NCI-H446 (cell line): ENCODE data around the gene TFEC.
"Not testable (repeated sequence)": the region's sequence is repeated elsewhere in the genome, so short reads cannot be mapped to it uniquely, and the experiment has no call there.

ENCODE experiments used
- DNase-seq, 2 experiments: peaks; one replicate each; lab custom pipeline; 2025; lab: John Stamatoyannopoulos, UW

TFEC gene

DNA sequence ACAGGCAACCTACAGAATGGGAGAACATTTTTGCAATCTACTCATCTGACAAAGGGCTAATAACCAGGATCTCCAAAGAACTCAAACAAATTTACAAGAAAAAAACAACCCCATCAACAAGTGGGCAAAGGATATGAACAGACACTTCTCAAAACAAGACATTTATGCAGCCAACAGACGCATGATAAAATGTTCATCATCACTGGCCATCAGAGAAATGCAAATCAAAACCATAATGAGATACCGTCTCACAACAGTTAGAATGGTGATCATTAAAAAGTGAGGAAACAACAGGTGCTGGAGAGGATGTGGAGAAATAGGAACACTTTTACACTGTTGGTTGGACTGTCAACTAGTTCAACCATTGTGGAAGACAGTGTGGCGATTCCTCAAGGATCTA lies 100.8 kb downstream of the TFEC start:
- not testable (repeated sequence) for DNase-seq

DNA sequence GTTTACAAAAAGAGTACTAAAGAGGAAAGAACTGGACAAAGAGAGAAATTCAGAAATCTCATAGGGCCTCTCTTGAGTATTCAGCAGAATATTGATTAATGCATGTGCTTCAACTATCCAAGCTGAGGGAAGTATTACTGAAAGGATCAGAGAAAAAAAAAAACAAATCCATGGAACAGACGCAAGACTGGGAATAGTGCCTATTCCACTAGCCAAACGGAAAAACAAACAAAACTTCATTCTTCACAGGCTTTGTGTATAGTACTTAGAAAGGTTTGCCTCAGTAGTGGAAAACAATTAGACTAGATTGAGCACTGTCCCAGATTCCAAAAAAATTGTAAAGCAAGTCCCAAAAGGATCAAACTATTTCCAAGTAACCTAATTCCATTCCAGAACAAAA lies 106.2 kb downstream of the TFEC start:
- DNase-seq, result peak in 1 of 2 experiments; percentile 47

DNA sequence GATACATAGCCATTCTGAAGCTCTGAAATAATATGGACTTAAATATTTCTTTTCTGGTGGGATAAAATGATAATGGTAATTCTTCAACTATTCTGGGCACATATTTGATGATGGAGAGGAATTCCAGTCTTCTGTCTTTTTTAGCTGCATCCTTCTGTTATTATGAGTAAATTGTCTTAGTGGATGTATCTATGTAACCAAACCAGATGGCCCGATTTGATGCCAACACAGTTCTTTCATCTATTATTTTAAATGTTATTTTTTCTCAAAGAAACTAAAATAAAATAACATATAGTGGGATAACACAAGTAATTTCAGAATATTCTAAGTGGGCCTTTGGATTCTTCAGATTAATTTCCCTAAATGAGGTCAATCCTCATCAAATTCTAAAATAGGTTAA lies 110.2 kb downstream of the TFEC start:
- no peak for DNase-seq

DNA sequence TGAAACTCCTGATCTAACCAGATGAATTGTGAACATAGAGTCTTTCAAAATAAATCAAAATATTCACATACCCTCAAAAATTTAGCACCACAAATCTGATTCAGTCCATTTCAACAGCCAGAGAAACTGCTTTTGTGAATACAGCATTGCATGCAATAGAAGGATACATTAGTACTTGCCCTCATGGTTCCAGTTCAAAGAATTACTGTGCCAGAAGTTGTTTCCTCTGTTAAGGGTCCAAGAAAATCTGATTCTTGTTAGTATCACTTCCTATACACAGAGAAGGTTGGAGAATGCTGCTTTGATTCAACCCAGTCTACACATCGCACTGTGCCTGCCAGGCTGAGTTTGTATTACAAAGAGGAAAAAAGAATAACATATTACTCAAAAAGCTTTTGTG lies 115.6 kb downstream of the TFEC start:
- DNase-seq, result no peak

DNA sequence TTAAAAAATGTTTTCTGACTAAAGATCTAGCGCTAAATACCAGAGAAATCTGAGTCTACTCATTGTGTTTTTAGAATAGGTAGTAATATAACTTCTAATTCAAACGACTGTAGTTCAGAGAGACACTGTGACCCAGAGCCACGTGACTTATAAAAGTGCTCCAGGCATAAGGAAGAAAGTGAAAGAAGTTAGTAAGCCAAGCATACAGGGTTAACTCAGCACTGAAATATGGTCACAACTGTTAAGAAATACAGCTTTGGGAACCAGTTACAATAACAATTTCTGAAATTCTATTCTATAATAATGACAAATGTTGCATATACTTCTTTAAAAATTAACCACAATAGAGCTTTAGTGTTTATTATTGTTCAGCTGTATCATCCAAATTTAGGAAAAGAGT lies 119.1 kb downstream of the TFEC start:
- DNase-seq, result no peak

DNA sequence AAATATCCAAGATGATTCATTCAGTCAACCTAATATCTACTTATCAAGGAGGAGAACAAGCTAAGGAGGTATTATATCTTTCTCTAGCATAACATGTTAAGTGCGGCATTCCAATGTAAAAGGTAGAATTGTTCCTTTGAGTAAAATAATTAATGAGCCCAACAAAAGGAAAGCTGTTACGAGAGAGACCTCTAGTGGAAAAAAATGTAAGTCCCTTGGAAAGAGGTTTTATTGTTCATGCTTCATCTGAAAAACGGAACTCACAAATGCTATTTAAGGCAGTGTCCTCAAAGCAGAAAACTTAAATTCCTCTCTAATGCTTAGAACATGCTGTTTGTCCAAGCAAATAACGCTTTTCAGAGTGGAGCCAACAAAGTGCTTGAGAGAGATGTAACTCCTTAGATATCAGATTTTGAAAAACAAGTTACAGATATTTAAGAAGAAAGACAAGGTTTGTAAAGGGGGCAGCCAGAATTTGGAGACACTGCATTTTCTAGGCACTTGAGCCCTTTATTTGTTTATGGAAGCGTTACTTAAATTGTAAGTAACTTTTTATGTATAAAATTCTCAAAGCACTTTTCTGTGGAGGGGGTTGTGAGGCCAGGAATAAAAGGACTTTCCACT lies 119.9 kb downstream of the TFEC start:
- peak; percentile 14 to 60 for DNase-seq

DNA sequence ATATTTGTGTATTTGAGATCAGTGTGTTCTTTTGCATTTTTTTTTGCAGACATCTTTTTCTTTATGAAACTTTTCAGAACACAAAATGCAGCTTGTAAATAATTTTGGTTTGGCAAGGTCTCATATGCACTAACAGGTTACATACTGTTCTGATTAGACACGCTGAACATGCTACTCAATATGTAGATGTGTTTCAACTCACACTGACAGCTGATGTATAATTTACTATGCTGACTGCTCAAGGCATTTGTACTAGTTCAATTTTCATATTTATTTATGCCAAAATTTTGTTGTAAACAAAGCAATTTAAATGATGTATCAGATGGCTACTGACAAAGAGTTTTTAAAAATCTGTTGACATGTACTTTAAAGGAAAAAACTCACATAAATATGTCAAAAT lies 123.8 kb downstream of the TFEC start:
- no peak for DNase-seq

DNA sequence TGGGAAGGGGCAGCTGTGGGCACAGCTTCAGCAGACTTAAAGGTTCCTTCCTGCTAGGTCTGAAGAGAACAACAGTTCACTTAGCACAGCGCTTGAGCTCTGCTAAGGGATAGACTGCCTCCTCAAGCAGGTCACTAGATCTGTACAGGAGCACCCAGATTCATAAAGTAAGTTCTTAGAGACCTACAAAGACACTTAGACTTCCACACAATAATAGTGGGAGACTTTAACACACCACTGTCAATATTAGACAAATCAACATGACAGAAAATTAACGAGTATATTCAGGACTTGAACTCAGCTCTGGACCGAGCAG lies 140.9 kb downstream of the TFEC start:
- DNase-seq, result no peak

DNA sequence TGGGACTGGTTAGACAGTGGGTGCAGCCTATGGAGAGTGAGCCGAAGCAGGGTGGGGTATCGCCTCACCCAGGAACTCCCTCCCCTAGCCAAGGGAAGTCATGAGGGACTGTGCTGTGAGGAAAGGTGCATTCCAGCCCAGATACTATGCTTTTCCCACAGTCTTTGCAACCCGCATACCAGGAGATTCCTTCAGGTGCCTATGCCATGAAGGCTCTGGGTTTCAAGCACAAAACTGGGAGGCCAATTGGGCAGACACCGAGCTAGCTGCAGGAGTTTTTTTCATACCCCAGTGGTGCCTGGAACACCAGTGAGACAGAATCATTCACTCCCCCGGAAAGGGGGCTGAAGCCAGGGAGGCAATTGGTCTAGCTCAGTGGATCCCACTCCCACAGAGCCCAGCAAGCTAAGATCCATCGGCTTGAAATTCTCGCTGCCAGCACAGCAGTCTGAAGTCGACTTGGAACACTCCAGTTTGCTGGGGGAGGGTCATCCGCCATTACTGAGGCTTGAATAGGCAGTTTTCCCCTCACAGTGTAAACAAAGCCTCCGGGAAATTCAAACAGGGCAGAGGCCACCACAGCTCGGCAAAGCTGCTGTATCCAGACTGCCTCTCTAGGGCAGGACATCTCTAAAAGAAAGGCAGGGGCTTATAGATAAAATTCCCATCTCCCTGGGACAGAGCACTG lies 141.4 kb downstream of the TFEC start:
- no peak for DNase-seq

DNA sequence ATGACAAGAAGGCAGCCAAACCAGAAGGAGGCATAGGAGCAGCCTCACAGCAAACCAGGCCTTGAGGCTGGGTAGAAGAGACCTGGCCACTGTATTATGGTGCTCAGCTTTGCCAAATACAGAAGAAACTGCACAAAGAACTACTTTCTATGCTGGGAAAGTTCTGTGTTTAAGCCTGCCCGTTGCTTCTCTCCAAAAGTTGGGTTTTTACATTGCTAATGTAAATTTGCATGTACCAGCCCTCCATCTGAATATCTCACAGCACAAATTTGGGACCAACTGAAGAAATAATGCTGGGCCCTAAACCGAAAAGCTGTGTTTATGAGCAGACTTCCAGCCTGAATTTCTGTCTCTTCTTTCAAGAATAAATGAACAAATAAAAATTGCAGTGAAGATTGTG lies 145.0 kb downstream of the TFEC start:
- no peak for DNase-seq
